ENCODE data around the gene CIT.

Gene CIT

DNA sequence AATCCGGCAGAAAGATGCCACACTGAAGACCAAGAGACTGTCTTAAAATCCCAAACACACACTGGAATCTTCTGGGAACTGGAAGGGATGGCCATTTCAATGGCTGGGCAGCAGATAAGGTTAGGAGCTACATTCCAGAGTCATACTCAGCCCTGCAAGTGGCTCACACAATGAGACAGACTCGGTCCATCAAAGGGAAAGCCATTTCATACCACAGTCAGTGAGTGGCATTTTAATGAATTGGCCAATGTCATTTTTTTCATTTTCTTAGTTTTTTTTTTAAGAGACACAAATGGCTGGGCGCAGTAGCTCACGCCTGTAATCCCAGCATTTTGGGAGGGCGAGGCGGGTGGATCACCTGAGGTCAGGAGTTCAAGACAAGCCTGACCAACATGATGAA lies 17.9 kb downstream of the CIT start:
- DNase-seq (ENCODE audit: low read depth) = no peak

DNA sequence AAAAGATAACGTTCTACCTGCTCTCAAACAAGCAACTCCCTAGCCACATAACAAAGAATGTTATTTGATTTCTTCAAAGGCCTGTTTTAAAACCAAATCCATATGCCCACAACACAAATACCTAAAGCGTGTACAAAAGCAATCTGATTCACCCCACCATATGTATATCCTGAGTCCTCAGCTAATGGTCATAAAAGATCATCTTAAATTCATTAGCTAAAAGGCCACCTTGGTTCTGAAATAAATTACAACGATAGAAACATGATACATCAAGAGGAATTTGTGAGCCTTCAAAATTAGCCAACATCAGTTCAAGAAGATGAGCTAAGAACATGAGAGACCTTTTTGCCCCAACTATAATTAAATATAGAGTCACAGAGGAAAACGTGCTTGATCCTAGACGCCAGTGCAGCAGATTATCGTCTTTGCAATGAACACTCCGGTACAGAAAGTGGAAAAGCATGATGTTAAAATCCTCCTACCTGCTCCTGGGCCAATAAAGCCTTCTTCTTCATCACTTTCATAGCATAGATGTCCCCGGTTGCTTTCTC lies 20.0 kb downstream of the CIT start:
- DNase-seq (ENCODE audit: low read depth) = no peak

DNA sequence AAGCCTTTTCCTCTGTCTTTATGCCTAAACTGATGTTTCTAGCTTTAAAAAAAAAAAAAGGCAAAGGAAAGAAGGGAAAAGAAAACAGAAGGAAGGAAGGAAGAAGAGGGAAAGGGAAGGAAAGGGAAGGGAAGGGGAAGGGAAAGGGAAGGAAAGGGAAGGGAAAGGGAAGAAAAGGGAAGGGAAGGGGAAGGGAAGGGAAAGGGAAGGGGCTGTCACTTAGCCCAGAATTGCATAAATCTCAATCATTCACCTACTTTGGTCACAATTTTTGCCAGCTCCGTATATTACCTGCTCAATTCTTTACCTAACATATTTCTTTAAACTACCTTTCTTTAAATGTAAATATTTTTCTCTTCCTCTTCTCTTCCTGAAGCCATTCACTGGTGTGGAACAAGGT lies 26.8 kb downstream of the CIT start:
- DNase-seq (ENCODE audit: low read depth) = no peak

DNA sequence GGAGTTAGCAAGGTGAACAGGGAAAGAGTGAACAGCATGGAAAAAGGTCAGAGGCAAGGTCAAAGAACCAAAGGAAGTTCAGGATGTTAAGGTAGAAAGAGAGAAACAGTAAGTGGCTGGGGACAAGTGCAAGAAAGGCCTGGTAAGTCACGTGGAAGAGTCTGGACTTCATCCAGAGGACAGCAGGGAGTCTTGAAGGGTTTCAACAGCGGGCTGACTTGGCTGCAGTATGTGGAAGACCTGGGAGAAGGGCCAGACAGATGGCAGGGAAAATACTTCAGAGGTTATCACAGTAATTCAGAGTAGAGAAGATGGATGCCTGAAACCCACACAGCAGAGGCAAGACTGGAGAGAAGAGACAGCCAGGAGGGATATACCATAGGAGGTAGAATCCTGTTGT lies 34.0 kb downstream of the CIT start:
- DNase-seq (ENCODE audit: low read depth) = peak; percentile 90

DNA sequence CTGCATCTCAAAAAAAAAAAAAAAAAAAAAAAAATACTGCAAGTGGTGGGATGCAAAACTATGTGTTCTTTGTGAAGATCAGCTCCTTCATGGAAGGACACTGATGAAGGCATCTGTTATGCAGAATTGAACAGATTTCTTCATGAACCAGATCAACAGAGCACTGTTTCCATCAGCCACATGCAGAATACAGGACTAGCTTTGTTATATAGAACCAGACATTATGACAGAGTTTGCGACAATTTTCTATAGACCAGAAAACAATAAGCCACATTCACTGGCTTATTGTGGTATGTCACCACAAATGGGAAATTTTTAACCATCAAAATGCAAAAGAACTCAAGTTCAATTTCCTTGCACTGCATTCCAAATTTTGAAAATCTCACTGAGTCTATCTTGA lies 34.7 kb downstream of the CIT start:
- DNase-seq (ENCODE audit: low read depth) = no peak

DNA sequence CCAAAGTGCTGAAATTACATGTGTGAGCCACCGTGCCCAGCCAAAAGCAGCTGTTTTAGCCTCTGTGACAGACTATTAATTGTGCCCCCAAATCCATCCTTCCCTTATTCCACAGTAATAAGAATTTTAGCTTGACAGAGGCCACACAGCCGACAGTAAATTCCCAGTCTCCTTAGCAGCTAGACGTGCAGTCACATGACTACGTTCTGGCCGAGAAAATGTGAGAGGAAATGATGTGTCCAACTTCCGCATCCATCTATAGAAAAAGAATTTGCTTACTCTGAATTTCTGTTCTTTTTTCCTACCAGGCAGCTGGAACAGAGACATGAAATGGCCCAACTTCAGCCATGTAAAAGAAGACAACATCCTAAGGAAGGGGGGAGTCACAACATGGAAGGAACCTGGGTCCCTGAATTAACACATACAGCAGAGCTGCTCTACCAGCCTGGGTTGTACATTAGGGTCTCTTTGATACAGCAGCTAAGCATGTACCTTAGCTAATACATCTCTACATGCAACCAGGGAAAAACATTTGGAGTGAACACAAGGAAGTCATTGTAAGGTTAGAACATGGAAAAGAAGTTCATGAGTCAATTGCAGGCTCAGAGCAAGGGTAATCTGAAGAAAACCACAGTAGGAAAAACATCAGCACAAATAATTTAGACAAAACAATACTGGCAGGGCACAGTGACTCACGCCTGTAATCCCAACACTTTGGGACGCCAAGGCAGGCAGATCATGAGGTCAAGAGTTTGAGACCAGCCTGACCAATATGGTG lies 35.5 kb downstream of the CIT start:
- peak; percentile 25 for DNase-seq (ENCODE audit: low read depth)

DNA sequence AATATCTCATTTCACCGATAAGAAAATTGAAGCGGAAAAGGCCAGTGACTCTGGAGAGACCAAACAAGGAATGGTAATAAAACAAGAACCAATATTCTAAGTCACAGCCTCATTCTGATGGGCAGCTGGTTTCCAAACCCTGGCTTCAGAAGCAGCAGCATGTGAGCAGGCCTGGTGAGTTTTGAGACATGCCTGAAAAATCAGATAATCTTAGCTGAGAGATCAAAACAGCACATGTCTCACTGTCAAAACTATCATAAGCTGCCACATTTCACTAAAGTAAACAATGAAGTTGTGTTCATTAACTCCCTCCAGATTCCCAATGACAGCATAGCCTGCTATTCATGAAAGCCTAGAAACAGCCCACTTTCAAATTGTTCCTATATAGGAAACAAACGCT lies 36.5 kb downstream of the CIT start:
- peak; percentile 13 for DNase-seq (ENCODE audit: low read depth)

DNA sequence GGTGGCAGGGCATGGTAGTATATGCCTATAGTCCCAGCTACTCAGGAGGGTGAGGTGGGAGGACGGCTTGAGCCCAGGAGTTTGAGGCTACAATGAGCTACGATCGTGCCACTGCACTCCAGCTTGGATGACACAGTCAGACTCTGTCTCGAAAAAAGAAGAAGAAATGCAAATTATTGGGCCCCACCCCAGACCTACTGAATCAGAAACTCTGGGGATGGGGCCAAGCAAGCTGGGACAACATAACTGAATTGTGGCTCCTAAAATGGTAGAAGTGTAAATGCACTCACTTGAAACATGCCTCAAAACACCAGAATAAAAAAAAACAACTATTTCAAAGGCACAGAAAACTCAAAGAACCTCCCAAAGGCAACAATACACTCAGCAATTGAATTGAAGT lies 37.0 kb downstream of the CIT start:
- DNase-seq (ENCODE audit: low read depth) = no peak

DNA sequence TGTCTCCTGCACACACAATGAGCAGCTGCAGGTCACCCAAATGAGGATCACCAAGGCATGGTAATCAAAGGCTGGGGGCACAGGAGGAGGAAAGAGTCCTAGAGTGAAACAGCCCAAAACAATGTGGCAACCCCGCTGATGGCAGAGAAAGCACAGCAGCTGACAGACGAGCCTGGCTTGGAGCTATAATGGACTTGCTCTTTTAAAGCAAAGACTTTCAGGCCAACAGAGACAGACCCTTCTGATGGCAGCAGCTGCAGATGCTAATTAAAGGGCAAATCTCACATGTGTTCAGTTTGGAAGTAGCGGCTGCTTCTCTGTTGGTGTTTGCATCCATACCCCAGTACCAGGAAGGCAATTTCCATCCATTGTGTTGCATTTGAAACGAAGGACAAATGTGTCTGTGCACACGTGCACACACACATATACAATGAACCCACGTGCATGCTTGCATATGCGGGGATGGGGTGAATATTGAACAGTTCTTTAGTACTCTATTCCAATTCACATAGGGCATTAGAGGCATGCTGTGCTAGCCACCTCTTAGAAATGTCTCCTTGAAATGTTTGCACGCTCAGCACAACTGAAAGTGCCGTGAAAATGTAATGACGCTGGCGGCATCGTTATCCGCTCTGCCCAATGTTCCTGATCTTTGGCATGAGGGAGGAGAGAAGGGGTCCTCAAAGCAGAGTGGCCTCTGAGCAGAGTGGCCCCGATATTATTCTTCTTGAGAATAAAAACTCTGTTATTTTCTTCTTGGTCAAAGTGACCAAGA lies 38.1 kb downstream of the CIT start:
- no peak for DNase-seq (ENCODE audit: low read depth)

DNA sequence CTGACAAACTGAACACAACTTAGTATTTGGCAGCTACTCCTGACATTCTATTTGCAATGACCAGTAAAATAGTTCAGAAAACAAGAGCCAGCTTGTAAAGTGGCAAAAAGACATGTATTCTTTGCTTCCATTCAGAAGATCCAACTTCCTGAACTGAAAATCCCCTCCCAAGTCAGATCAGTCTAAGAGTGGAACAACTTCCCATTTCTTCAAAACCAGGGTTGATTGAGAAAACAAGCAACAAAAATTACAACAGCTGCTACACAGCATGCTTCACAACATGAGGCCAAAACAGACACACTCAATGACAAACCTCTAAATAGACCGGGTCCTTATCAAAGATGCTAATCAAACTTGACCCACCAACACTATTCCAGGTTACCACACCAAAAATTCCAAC lies 40.3 kb downstream of the CIT start:
- no peak for DNase-seq (ENCODE audit: low read depth)

DNA sequence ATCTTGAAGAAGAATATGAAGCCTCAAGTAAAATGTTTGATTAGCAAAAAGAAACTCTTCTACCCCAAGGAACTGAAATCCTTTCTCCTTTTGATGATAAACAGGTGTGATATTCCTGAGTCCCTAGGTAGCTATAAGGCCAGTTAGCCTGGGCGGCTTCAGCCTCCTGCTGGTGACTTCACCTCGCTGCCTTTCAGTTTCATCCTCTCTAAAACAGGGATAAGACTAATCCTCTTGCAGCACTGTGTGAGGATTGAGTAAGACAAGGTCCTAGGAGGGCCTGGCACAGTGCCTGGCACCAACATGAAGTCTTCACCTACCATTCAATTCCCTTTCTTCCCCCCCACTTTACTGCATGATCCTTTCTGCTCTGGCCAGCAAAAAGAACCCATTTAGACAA lies 42.1 kb downstream of the CIT start:
- DNase-seq (ENCODE audit: low read depth) = peak; percentile 79

DNA sequence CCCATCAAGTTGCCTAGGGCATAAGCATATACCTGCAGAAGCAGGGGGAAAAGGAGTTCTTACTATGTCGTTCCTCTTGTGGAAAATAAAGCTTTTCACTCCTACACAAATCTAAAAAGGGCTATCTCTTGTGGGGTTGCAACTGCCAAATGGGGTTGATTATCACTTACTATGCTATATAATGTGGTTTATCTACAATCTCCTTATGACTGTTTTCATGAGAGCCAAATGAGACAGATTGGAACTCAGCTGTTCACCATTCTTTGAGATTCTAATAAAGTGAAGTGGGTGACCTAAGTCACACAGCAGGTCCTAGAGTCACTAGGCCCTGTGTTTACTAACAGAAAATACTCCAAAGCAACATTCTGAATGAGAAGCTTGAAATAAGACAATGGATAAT lies 47.7 kb downstream of the CIT start:
- DNase-seq (ENCODE audit: low read depth) = no peak

DNA sequence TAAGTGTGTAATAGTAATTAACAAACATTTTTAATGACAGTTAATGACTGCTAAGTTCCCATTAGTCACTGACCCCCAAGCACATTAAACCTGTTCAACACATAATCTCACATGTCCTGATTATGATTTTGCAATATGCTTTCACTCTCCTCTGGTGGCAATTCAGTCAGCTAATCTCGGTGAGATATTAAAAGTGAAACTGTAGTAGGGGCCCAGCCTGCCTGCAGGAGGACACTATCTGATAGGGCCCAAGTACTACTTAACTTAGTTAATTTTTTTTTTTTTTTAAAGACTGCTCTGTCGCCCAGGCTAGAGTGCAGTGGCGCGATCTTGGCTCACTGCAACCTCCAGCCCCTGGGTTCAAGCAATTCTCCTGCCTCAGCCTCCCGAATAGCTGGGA lies 48.8 kb downstream of the CIT start:
- no peak for DNase-seq (ENCODE audit: low read depth)

DNA sequence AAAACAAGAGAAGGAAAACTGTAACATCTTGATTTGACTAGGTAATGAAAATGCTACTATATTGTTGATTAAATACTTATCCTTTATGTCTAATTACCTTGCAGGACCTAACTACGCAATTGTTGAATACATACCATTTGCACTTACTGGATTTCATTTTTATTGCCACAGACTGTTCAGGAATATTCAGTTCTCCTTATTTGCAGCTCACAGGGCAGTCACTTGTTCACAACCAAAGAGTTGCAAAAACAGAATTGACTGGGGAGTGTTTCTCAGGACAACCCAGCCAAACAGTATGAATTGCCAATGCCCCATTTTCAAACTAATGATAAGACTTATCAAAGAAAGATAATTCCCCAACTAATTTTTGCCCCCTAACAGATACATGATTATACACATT lies 49.4 kb downstream of the CIT start:
- DNase-seq (ENCODE audit: low read depth) = no peak

DNA sequence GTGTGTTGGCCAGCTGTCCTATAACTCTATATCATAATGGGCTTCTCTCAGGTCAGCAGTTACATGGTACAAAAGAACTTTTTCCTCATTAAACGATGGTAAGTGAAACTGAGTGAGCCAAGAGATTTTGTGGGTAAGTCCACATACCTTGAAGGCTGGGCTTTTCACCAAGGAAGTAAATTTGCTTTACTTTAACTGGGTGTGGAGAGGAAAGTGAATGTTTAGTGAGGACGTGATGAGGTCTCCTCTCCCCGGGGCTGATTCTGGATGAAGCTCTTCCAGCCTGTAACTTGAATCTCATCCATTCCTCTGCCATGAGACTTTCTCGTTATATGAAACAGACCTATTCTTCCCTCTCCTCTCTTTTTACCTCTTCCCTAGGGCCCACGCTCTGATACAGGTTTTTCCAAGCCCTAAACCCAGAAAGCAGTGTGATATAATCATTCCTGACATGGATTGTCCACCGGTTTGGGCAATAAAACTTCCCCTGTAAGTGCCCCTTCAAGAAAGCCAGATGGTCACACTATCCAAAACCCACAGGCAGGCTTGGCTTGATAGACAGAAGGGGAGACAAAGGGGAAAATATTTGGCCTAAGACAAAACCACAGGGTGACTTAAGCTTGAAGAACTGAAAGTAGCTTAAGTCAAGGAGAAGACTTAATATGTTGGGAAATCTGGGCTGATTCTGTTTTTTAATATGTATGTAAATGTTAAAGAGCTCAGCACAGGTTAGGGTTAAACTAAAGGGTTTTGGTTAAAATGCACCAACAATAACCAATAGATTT lies 50.3 kb downstream of the CIT start:
- no peak for DNase-seq (ENCODE audit: low read depth)

DNA sequence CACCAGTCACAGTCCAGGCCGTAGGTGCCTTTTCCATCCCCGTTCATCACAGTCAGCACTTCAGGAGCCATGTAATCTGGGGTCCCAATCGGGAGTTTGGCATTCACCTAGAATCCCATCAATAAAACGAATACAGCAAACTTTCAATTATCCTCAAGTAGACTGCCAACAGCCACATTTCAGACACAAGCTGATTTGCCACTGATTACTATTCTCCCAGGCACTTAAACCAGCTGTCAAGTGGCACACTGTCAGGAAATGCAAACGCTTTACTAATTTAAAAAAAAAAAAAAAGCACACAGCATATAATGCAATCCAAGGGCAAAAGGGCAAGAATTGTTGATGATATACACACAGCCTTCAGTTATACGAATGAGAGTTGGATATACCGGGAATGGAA lies 51.9 kb downstream of the CIT start:
- DNase-seq (ENCODE audit: low read depth) = no peak

DNA sequence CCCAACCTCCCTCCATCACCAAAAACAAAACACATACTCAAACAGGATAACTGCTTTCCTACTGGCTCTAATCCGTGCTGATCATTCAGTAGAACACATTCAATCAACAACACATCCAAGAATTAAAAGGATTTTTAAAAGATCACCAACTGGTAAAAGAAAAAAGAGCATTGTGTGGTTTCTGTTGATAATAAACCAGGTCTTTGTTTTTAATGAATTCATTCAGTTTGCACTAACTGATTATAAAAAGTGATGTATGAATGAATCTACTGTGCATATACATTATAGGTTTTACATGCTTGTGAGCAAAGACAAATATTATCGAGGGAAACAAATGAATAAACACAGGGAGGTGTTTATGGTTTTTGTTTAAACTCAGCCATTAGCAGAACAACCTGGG lies 55.1 kb downstream of the CIT start:
- DNase-seq (ENCODE audit: low read depth) = no peak

DNA sequence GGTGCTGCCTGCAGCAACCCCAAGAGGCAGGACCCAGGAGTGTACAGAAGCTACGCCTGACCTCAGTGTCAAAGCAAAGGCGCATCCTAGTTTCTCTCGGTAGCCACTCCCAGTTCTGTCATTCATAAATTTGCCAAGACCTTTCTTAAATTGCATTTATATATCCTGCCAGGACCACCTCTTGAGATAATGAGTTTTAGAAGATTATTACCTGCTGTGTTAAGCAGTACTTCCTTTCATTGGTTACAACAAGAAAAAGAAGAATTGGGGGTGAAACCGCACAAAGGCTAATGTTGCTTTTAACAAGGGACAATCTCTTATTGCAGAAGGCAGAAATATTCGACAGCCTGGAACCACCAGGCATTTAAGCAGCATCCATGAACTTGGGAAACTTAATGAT lies 57.8 kb downstream of the CIT start:
- DNase-seq (ENCODE audit: low read depth) = no peak

DNA sequence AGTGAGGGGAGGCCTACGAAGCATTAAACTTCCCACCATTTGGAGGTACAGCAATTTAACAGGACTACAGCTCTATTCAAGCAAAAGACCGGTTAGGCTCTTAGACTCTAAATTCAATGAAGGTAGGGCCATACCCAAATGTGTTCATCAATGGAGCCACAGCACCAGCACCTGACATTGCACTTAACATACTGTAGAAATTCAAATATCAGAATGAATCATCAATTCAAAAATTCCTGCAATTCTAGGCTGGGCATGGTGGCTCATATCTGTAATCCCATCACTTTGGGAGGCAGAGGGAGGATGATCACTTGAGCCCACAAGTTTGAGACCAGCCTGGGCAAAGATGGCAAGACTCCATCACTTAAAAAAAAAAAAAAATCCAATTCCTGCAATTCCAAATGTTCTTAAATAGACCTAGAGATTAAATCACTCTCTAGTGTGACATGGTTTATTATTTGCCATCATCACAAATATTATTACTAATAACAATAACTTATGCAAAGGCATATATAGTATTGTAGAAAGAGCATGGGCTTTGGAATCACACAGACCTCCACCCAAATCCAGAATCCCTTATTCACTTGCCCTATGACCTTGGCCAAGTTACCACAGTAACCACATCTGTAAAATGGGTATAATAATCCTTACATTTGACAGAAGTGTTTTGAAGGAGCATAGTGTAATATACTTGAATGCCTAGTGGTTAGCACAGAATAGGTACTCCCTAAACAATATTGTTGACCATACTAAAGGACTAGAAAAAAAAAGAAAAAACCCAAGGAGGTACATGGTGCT lies 59.4 kb downstream of the CIT start:
- no peak for DNase-seq (ENCODE audit: low read depth)

DNA sequence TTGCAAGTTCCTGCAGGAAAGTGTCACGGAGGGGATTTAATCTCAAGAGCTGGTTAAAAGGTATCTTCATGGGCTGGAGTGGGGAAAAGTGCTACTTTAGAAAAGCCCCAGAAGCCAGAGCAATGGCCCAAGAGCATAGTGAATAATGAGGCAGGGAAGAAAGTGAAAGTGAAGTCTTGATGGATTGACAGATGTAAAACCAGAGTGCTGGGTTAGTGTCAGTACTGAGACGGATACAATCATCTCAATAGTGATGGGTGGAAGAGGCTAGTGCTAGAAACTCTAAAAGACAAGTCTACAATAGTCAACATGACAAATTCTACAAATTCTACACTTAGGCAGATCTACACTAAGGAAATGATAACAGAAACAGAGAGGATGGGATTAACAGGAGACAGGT lies 68.1 kb downstream of the CIT start:
- no peak for DNase-seq (ENCODE audit: low read depth)

DNA sequence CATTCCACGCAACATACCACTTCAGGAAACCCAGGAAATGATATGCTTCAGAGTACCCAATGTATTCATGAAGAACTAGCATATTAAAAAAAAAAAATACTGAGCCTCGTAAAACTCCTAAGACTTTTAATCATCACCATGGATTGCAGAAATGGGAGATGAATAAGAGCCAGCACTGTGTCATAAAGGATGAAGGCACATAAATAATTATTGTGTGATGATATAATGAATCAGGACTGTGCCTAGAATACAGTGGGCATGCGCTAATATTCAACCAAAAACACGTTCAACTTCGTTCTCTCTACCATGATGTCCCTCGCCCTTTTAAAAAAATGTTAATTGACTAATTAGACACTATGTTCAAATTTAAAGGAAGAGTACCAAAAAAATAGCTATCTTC lies 68.7 kb downstream of the CIT start:
- peak; percentile 31 for DNase-seq (ENCODE audit: low read depth)

DNA sequence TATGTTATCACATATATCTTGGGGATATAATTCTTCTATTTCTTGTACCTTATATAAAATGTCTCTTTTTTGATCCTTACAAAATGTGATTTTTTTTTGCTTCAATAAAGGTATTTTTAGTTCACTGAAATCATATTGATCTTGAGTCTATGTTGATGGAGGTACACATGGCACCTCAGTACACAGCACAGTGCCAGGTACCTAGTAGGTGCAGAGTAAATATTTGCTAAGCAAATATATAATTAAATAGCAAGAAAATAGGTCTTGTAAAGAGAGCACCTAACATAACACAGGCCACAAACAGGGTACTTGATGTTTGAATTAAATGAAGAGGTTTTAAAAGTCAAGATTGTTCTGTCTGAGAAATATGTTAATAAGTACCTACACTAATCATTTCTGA lies 69.7 kb downstream of the CIT start:
- no peak for DNase-seq (ENCODE audit: low read depth)

All from amniotic epithelial cell (primary cell).